ENCODE data around the gene ARHGAP24.

GRCh38 chr4:85932500-85933290 is 457.7 kb downstream of the ARHGAP24 start:
- TF ChIP-seq POLR2A (IDR thresholded peaks at IDR 0.05) (no peak), EP300 (IDR thresholded peaks at IDR 0.05) (no peak)
- TF ChIP-seq, protein P1, sequence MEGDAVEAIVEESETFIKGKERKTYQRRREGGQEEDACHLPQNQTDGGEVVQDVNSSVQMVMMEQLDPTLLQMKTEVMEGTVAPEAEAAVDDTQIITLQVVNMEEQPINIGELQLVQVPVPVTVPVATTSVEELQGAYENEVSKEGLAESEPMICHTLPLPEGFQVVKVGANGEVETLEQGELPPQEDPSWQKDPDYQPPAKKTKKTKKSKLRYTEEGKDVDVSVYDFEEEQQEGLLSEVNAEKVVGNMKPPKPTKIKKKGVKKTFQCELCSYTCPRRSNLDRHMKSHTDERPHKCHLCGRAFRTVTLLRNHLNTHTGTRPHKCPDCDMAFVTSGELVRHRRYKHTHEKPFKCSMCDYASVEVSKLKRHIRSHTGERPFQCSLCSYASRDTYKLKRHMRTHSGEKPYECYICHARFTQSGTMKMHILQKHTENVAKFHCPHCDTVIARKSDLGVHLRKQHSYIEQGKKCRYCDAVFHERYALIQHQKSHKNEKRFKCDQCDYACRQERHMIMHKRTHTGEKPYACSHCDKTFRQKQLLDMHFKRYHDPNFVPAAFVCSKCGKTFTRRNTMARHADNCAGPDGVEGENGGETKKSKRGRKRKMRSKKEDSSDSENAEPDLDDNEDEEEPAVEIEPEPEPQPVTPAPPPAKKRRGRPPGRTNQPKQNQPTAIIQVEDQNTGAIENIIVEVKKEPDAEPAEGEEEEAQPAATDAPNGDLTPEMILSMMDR (IDR thresholded peaks at IDR 0.05) = no peak
